Liver (tissue), 9 donors: ENCODE data around the gene VASN. TPM values are rescaled to one million over a fixed set of nuclear protein-coding genes. Genes with fewer than 3 reads are reported as not detected.

ENCODE experiments used
- DNase-seq: peaks from one replicate; pipeline ENCODE4 v3.0.0-alpha.2; 2017; ENCODE audit warnings: low spot score
- H3K27ac ChIP-seq, 2 donors: one replicate each; pipeline ENCODE4 v1.7.0; 2013; ENCODE audit warnings: inconsistent platforms in 2 of 2, low read length in 2 of 2, control low read depth in 1 of 2, low read depth in 1 of 2, mild to moderate bottlenecking in 1 of 2
- H3K27me3 ChIP-seq, 4 donors: one replicate each; pipeline versions ENCODE4 v1.6.1 to v1.7.0; 2013; ENCODE audit warnings: low read length in 3 of 4, inconsistent platforms in 1 of 4, mild to moderate bottlenecking in 1 of 4, moderate library complexity in 1 of 4; ENCODE audit not compliant: control insufficient read depth in 4 of 4, insufficient read depth in 4 of 4
- H3K36me3 ChIP-seq, 4 donors: one replicate each; pipeline versions ENCODE4 v1.6.1 to v1.7.0; 2013; ENCODE audit warnings: low read length in 3 of 4, mild to moderate bottlenecking in 3 of 4, low read depth in 1 of 4, moderate library complexity in 1 of 4; ENCODE audit not compliant: control insufficient read depth in 4 of 4, insufficient read depth in 3 of 4
- H3K4me1 ChIP-seq, 4 donors: one replicate each; pipeline versions ENCODE4 v1.6.1 to v1.7.0; 2013; ENCODE audit warnings: low read length in 3 of 4, mild to moderate bottlenecking in 3 of 4, moderate library complexity in 1 of 4; ENCODE audit not compliant: control insufficient read depth in 4 of 4, insufficient read depth in 4 of 4
- H3K4me3 ChIP-seq, 3 donors: one replicate each; pipeline versions ENCODE4 v1.6.1 to v1.7.0; 2013; ENCODE audit warnings: low read length in 3 of 3, control low read depth in 1 of 3, low read depth in 1 of 3, mild to moderate bottlenecking in 1 of 3
- H3K9ac ChIP-seq, 2 donors: one replicate each; pipeline ENCODE4 v1.7.0; 2013; ENCODE audit warnings: low read length in 2 of 2, mild to moderate bottlenecking in 2 of 2, moderate library complexity in 2 of 2, control low read depth in 1 of 2, low read depth in 1 of 2
- H3K9me3 ChIP-seq, 4 donors: one replicate each; pipeline versions ENCODE4 v1.6.1 to v1.7.0; 2013; ENCODE audit warnings: low read length in 3 of 4; ENCODE audit not compliant: control insufficient read depth in 4 of 4
- CTCF ChIP-seq: fragments of 150-350 bp; IDR thresholded peaks from 2 replicates; pipeline ENCODE4 v1.5.1; 2017; ENCODE audit warnings: improper control_type of control experiment, low read depth, low read length; ENCODE audit not compliant: missing input control
- FOXA1 ChIP-seq: IDR thresholded peaks from 2 replicates; pipeline ENCODE4 v1.6.1; 2016; ENCODE audit warnings: antibody characterized with exemption
- FOXA2 ChIP-seq: IDR thresholded peaks from 2 replicates; pipeline ENCODE4 v1.6.1; 2016; ENCODE audit warnings: antibody characterized with exemption
- HNF4A ChIP-seq, 2 donors: conservative IDR thresholded peaks; 2 replicates each; pipeline ENCODE4 v1.6.1; 2016; ENCODE audit warnings: antibody characterized with exemption in 2 of 2, mild to moderate bottlenecking in 2 of 2
- HNF4G ChIP-seq: IDR thresholded peaks from 2 replicates; pipeline ENCODE4 v1.6.1; 2016; ENCODE audit warnings: antibody characterized with exemption
- JUND ChIP-seq, 2 donors: IDR thresholded peaks; 2 replicates each; pipeline ENCODE4 v1.6.1; 2016; ENCODE audit warnings: antibody characterized with exemption in 2 of 2
- MAX ChIP-seq: IDR thresholded peaks from 2 replicates; pipeline ENCODE4 v1.6.1; 2016; ENCODE audit warnings: antibody characterized with exemption
- NR2F2 ChIP-seq: IDR thresholded peaks from 2 replicates; pipeline ENCODE4 v1.6.1; 2016; ENCODE audit warnings: antibody characterized with exemption
- RAD21 ChIP-seq, 2 donors: IDR thresholded peaks; 2 replicates each; pipeline ENCODE4 v1.6.1; 2016; ENCODE audit warnings: antibody characterized with exemption in 2 of 2, mild to moderate bottlenecking in 2 of 2
- REST ChIP-seq: IDR thresholded peaks from 2 replicates; pipeline ENCODE4 v1.6.1; 2016; ENCODE audit warnings: antibody characterized with exemption, mild to moderate bottlenecking
- RXRA ChIP-seq, 2 donors: IDR thresholded peaks; 2 replicates each; pipeline ENCODE4 v1.6.1; 2017 to 2018; ENCODE audit warnings: antibody characterized with exemption in 2 of 2, mild to moderate bottlenecking in 1 of 2
- SP1 ChIP-seq: IDR thresholded peaks from 2 replicates; pipeline ENCODE4 v1.6.1; 2018; ENCODE audit warnings: antibody characterized with exemption, mild to moderate bottlenecking
- YY1 ChIP-seq: IDR thresholded peaks from 2 replicates; pipeline ENCODE4 v1.6.1; 2016; ENCODE audit warnings: antibody characterized with exemption, mild to moderate bottlenecking
- ZBTB33 ChIP-seq: IDR thresholded peaks from 2 replicates; pipeline ENCODE4 v1.6.1; 2016; ENCODE audit warnings: antibody characterized with exemption
- WGBS: extraction: QIAGEN DNeasy Blood & Tissue Kit; methylation state at CpG from one replicate; pipeline ENCODE4 v1.1.7; 2013; 5-methylcytosine and 5-hydroxymethylcytosine counted together
- polyA plus RNA-seq, 2 donors: library from polyadenylated mRNA; stranded (reverse) in 1 of 2; unstranded in 1 of 2; fragments of 200-250 nt in 1 of 2; fragments of >200 nt in 1 of 2; fragmentation: Nextera tagmentation in 1 of 2; extraction: Ambion mirVana in 1 of 2; gene quantifications; one replicate each; pipeline versions ENCODE4 v1.2.1 to v1.2.3, GENCODE V29; 2013 to 2015
- total RNA-seq, 2 donors: library from RNA; depleted of rRNA; stranded (reverse); fragments of >200 nt; gene quantifications; one replicate each; pipeline ENCODE4 v1.2.3, GENCODE V29; 2014
- donor health status: healthy.
- donor health status: healthy.
- donor health status: healthy.
- donor health status: healthy.
- donor health status: healthy.

Gene VASN
- total and polyA plus RNA-seq, 4 donors = 6.2 to 26.9 (median 21.2) TPM

GRCh38 chr16:4345836-4346781 lies 25.5 kb upstream of the VASN start:
- peak; percentile 72 to 76 for TF ChIP-seq JUND (IDR thresholded peaks at IDR 0.05)
- peak in 1 of 2 donors; percentile 18 for TF ChIP-seq RAD21 (IDR thresholded peaks at IDR 0.05)
- peak; percentile 99 for TF ChIP-seq FOXA2
- TF ChIP-seq ZBTB33 = no peak
- TF ChIP-seq HNF4A (conservative IDR thresholded peaks at IDR 0.05) = peak; percentile 25 to 58
- peak; percentile 99 for TF ChIP-seq FOXA1
- TF ChIP-seq YY1 = peak; percentile 78
- TF ChIP-seq NR2F2 = no peak
- TF ChIP-seq MAX = no peak
- TF ChIP-seq SP1 = peak; percentile 69
- TF ChIP-seq RXRA (IDR thresholded peaks at IDR 0.05) = peak; percentile 47 to 70
- Histone ChIP-seq H3K27me3 (no peaks in the 10 kb centered on the region), H3K4me1 (peaks cover 12 to 51% (median 36%) of the 10 kb centered on the region in 4 donors), H3K4me3 (no peak overlapping the region), H3K36me3 (peaks cover 0 to 4% (median 0%) of the 10 kb centered on the region in 4 donors), H3K9me3 (no peaks in the 10 kb centered on the region), H3K27ac (peak overlapping the region; percentile 79 to 94), H3K9ac (no peak overlapping the region)
- no peak for DNase-seq
- WGBS = 28% methylated on average over 14 of the region's 14 CpGs

GRCh38 chr16:4347010-4347409 lies 24.6 kb upstream of the VASN start:
- WGBS = 53% methylated on average over 8 of the region's 8 CpGs
- no peak overlapping the region for H3K9ac ChIP-seq
- H3K36me3 ChIP-seq = no peaks in the 10 kb centered on the region
- peaks cover 12 to 56% (median 39%) of the 10 kb centered on the region in 4 donors for H3K4me1 ChIP-seq
- TF ChIP-seq RXRA (IDR thresholded peaks at IDR 0.05) (peak in 1 of 2 donors; percentile 46), SP1 (peak; percentile 21), YY1 (peak; percentile 61), NR2F2 (no peak), HNF4A (conservative IDR thresholded peaks at IDR 0.05) (peak in 1 of 2 donors; percentile 21), HNF4G (no peak)
- no peak overlapping the region for H3K4me3 ChIP-seq
- DNase-seq = no peak
- no peaks in the 10 kb centered on the region for H3K27me3 ChIP-seq
- no peaks in the 10 kb centered on the region for H3K9me3 ChIP-seq
- H3K27ac ChIP-seq = peak overlapping the region; percentile 79 to 94

GRCh38 chr16:4347765-4348509 lies 23.7 kb upstream of the VASN start:
- Histone ChIP-seq H3K4me1 (peaks cover 12 to 56% (median 39%) of the 10 kb centered on the region in 4 donors), H3K9me3 (no peaks in the 10 kb centered on the region), H3K27ac (peak overlapping the region; percentile 79 to 94), H3K27me3 (no peaks in the 10 kb centered on the region), H3K9ac (no peak overlapping the region), H3K36me3 (no peaks in the 10 kb centered on the region), H3K4me3 (no peak overlapping the region)
- no peak for DNase-seq
- 68% methylated on average over 17 of the region's 17 CpGs for WGBS
- TF ChIP-seq NR2F2 (no peak), FOXA1 (no peak), CTCF (no peak), FOXA2 (no peak), ZBTB33 (no peak), REST (no peak), RXRA (IDR thresholded peaks at IDR 0.05) (peak; percentile 52 to 57), RAD21 (IDR thresholded peaks at IDR 0.05) (no peak), SP1 (peak; percentile 11)
